Epithelial cell of esophagus (primary cell): ENCODE results near the gene PLXND1.

Experiments used
- DNase-seq: peaks from one replicate; pipeline ENCODE4 v3.0.0; 2010; ENCODE audit warnings: low read depth
- H3K4me3 ChIP-seq: 2 replicates; pipeline ENCODE4 v1.5.1; 2011; ENCODE audit warnings: mild to moderate bottlenecking, low read length, control low read depth
- TF ChIP-seq, protein P1 (sequence below): IDR thresholded peaks from 2 replicates; pipeline ENCODE4 v1.5.1; 2011; ENCODE audit warnings: low read depth, mild to moderate bottlenecking, low read length, control low read depth, inconsistent platforms; ENCODE audit not compliant: insufficient read depth; ENCODE audit errors: missing control alignments

PLXND1 gene

DNA sequence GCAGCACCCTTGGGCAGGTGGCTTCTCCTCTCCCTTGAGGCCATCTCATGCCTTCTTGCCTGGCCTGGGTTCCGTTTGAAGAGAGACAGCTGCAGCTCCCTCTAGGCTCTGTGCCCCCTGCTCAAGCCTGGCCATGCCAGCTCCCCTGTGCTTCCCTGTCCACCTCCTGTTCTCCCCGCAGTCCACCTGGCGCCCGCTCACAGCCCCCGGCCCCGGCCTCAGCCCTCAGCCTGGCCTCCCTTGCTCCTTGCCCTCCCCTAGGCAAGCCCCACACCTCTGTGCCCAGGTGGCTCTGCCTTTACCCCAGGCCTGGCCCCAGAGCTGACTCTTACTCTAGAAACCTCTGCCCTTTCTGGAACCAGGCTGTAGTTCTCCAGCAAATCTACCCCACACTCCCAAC is 91.9 kb downstream of the PLXND1 start:
- TF ChIP-seq, protein P1, sequence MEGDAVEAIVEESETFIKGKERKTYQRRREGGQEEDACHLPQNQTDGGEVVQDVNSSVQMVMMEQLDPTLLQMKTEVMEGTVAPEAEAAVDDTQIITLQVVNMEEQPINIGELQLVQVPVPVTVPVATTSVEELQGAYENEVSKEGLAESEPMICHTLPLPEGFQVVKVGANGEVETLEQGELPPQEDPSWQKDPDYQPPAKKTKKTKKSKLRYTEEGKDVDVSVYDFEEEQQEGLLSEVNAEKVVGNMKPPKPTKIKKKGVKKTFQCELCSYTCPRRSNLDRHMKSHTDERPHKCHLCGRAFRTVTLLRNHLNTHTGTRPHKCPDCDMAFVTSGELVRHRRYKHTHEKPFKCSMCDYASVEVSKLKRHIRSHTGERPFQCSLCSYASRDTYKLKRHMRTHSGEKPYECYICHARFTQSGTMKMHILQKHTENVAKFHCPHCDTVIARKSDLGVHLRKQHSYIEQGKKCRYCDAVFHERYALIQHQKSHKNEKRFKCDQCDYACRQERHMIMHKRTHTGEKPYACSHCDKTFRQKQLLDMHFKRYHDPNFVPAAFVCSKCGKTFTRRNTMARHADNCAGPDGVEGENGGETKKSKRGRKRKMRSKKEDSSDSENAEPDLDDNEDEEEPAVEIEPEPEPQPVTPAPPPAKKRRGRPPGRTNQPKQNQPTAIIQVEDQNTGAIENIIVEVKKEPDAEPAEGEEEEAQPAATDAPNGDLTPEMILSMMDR: no peak
- H3K4me3 ChIP-seq: no peak overlapping the region
- no peak for DNase-seq

DNA sequence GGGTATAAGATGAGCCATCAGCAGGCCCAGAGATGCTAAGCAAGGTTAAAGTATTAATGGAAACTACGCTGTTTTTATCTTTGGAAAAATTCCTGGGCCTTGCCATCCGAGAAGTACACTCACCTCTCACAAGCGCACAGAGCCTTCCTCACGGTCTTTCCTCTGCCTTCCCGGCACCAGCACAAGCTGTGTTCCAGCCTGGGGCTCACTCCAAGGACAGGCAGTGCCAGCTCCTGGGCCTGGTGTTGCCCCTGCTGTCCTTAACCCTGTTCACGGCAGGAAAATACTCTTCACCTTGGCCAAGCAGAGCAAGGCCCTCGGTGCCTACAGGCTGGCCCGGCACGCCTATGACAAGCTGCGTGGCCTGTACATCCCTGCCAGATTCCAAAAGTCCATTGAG is 92.4 kb downstream of the PLXND1 start:
- no peak for DNase-seq
- no peak overlapping the region for H3K4me3 ChIP-seq
- TF ChIP-seq, protein P1: no peak

DNA sequence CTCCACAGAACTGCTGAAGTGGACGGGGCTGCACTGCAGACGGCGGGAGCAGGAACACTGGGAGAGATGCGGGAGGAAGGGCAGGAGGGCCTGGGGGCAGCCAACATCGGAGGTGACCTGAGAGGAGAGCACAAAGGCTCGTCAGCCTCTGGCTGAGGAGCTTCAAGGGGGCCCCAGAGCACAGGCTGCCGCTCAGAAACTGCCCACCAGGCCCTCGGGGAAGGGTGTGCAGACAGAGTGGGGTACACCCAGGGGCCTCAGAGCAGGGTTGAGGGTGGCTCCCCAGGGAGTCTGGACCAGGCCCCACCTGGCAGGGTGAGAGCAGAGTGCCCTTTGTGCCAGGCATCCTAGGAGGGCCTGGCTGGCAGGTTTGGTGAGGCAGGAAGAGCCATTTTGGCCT is 92.8 kb downstream of the PLXND1 start:
- no peak overlapping the region for H3K4me3 ChIP-seq
- TF ChIP-seq, protein P1: no peak
- DNase-seq: no peak

DNA sequence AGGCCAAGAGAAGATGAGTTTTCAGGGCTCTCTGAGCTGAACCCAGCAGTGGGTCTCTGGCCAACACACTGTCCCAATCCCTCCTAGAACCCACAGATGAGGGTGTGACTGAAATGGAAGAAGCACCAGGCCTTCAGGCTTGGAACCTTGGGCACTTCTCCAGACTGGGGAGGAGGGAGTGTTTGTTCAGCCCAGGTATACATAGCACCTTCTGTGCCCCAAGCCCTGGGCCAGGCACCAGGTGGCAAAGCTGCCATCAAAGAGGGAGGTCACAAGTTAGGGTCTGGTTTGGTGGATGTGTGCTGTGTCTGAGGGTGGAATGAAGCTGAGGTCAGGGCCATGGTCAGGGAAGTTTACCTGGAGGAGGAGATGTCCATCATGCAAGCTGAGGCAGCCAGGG is 93.9 kb downstream of the PLXND1 start:
- no peak overlapping the region for H3K4me3 ChIP-seq
- no peak for DNase-seq
- TF ChIP-seq, protein P1: no peak

DNA sequence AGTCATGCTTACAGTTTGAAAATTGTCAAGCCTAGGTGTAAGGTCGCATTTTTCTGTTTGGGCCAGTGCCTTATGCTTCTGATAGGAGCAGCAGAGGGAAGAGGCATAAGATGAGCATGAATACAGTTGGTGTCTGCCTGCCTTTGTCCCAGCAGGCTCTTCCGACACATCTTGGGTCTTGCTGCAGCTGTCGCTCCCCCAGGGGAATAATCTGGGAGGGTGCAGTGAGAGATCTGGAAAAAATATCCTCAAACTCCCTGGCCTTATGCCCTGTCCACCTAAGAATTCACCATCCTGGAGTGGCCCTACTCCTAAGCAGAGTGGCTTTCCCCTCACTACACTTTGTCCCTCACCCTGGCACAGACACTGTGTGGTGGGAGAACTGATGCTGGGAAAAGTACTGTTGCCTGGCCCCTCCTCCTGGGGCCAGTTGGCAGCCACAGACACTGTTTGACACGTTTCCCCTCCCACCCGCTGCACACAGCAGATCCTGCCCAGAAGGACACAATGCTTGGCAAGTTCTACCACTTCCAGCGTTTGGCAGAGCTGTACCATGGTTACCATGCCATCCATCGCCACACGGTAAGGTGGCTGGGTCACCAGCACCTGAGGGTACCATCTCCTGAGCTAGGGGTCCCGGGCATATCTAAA is 99.2 kb downstream of the PLXND1 start:
- TF ChIP-seq, protein P1: no peak
- DNase-seq: no peak
- H3K4me3 ChIP-seq: no peak overlapping the region

DNA sequence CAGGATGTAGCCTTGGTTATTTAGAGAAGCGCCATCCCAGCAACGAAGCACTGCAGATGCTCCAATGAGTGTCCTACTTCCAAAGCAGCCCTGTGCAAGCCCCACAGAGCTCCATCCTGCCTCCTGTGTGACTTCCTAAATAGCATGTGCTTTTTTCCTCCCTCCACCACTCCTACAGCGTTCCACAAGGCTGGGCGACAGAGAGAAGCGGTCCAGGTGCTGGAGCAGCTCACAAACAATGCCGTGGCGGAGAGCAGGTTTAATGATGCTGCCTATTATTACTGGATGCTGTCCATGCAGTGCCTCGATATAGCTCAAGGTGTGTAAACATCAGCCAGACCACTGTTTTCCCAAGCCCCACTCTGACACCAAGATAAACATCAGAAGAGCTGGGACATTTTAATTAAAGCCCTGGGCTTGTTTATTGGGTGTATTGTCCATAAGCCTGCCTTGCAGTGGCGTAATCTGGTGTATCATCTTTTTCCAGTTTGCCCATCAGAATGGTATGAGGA is 100.2 kb downstream of the PLXND1 start:
- DNase-seq: no peak
- no peak overlapping the region for H3K4me3 ChIP-seq
- TF ChIP-seq, protein P1: no peak

DNA sequence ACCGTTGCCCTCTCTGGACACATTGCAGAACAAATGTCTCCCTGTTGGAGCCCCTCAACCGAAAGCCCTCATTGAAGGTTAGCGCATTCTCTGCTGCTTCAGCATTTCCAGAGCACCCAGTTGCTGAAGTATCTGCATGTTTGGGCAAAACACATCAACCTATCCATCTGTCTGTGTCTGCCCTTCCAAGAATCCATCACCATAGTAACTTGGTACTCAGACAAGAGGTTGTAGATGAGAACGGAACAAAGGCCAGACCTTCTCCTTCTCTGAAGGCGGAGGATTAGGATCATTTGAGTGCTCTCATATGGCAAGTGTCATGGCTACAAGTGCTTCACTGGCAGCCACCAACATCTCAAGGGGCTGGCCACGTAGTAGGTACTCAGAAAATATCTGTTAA is 101.1 kb downstream of the PLXND1 start:
- no peak for DNase-seq
- no peak overlapping the region for H3K4me3 ChIP-seq
- TF ChIP-seq, protein P1: no peak
